K562 (cell line): ENCODE results near the gene ST6GAL1. TPM values are rescaled to one million over a fixed set of nuclear protein-coding genes. Genes with fewer than 3 reads are reported as not detected.

ENCODE experiments used
- ATAC-seq: fragments of 200-7000 bp; cut with Tn5 transposase; 3 replicates; pipeline ENCODE4 v1.9.1; 2020; ENCODE audit warnings: moderate library complexity
- BruUV-seq: library from RNA; stranded (reverse); fragments of 400-500 nt; replicated peaks from 2 replicates; lab custom pipeline; 2021; lab: Mats Ljungman, UMichigan
- CTCF ChIA-PET: fragments of 300-600 bp; formaldehyde crosslinking; extraction: SDS; loops from one replicate; lab custom pipeline; 2021; ENCODE audit warnings: low intra/inter-chr PET ratio; lab: Yijun Ruan, JAX
- POLR2A ChIA-PET: fragments of 300-600, 350-650 bp; sonication (Branson Sonifier 250); formaldehyde crosslinking; extraction: SDS; loops from one replicate; lab custom pipeline; 2021; ENCODE audit warnings: antibody characterized with exemption, inconsistent platforms; lab: Yijun Ruan, JAX
- DNase-seq, 4 experiments: peaks; one replicate each; pipeline versions ENCODE4 v3.0.0 to v3.0.0-alpha.2; 2011 to 2018; ENCODE audit warnings: low spot score in 3 of 4, mixed read lengths in 3 of 4; ENCODE audit errors: extremely low read depth in 1 of 4
- FAIRE-seq: peaks from 2 replicates; lab custom pipeline; 2011; peaks lifted over from hg19 to GRCh38; lab: Jason Lieb, UNC
- H2AFZ ChIP-seq: 2 replicates; pipeline ENCODE4 v1.6.0; 2011; ENCODE audit warnings: low read depth, low read length, control low read depth, inconsistent platforms
- H3K27ac ChIP-seq: fragments of 200-600 bp; 3 replicates; pipeline ENCODE4 v1.8.0; 2011; ENCODE audit warnings: low read depth, mild to moderate bottlenecking, control low read depth, inconsistent platforms, low read length, moderate library complexity, mixed read lengths; ENCODE audit errors: extremely low read depth
- H3K27me3 ChIP-seq, 2 experiments: fragments of 300-600 bp in 1 of 2; 2 replicates in 1 of 2; 3 replicates in 1 of 2; pipeline versions ENCODE4 v1.6.0 to v1.8.0; 2011; ENCODE audit warnings: inconsistent platforms in 2 of 2, low read length in 2 of 2, mild to moderate bottlenecking in 1 of 2, mixed read lengths in 1 of 2, moderate library complexity in 1 of 2; ENCODE audit not compliant: control insufficient read depth in 2 of 2, insufficient read depth in 2 of 2
- H3K36me3 ChIP-seq: fragments of 300-600 bp; 3 replicates; pipeline ENCODE4 v1.8.0; 2011; ENCODE audit warnings: mild to moderate bottlenecking, low read length, inconsistent platforms; ENCODE audit not compliant: control insufficient read depth, insufficient read depth
- H3K4me1 ChIP-seq, 2 experiments: fragments of 200-600 bp in 1 of 2; replicated peaks in 1 of 2; 2 replicates in 1 of 2; 3 replicates in 1 of 2; pipeline versions ENCODE4 v1.5.1 to v1.8.0; 2011; ENCODE audit warnings: inconsistent platforms in 2 of 2, low read length in 2 of 2, mild to moderate bottlenecking in 1 of 2, mixed read lengths in 1 of 2, moderate library complexity in 1 of 2; ENCODE audit not compliant: control insufficient read depth in 2 of 2, insufficient read depth in 2 of 2
- H3K4me2 ChIP-seq: 2 replicates; pipeline ENCODE4 v1.6.1; 2011; ENCODE audit warnings: low read length, control low read depth, inconsistent platforms, mixed read lengths; ENCODE audit not compliant: insufficient read depth
- H3K4me3 ChIP-seq: fragments of 200-600 bp; sonication (generic), shearing (Covaris generic); 2 replicates; pipeline ENCODE4 v1.5.1; 2016; ENCODE audit warnings: control low read depth, inconsistent platforms
- H3K79me2 ChIP-seq: fragments of 200-600 bp; 3 replicates; pipeline ENCODE4 v1.8.0; 2011; ENCODE audit warnings: low read length, inconsistent platforms; ENCODE audit not compliant: control insufficient read depth, insufficient read depth
- H3K9ac ChIP-seq, 2 experiments: 2 replicates each; pipeline versions ENCODE4 v1.6.0 to v1.6.1; 2011; ENCODE audit warnings: low read depth in 2 of 2, low read length in 2 of 2, control low read depth in 1 of 2, inconsistent platforms in 1 of 2, mild to moderate bottlenecking in 1 of 2, mixed read lengths in 1 of 2; ENCODE audit not compliant: insufficient read depth in 1 of 2
- H3K9me1 ChIP-seq: one replicate; pipeline ENCODE4 v1.6.0; 2011; ENCODE audit warnings: inconsistent platforms, mild to moderate bottlenecking, low read length, moderate library complexity; ENCODE audit not compliant: control insufficient read depth, insufficient read depth
- H3K9me3 ChIP-seq: replicated peaks from 2 replicates; pipeline ENCODE4 v1.5.1; 2011; ENCODE audit warnings: low read depth, low read length, inconsistent platforms; ENCODE audit not compliant: control insufficient read depth, insufficient read depth
- H4K20me1 ChIP-seq: replicated peaks from 2 replicates; pipeline ENCODE4 v1.6.1; 2011; ENCODE audit warnings: low read length, inconsistent platforms, mixed read lengths; ENCODE audit not compliant: control insufficient read depth, insufficient read depth
- TEAD4 ChIP-seq, 2 experiments: sonication (generic) in 1 of 2; formaldehyde crosslinking in 1 of 2; IDR thresholded peaks; 2 replicates each; pipeline versions ENCODE4 v1.6.1 to v1.8.0; 2012 to 2022; ENCODE audit warnings: borderline replicate concordance in 1 of 2, inconsistent platforms in 1 of 2, low read length in 1 of 2, mild to moderate bottlenecking in 1 of 2, missing genetic modification reagents in 1 of 2
- WGBS: fragments of 100-300 bp; shearing (Covaris generic); methylation state at CpG from one replicate; pipeline ENCODE4 v1.1.6; 2016; ENCODE audit warnings: low coverage, mixed read lengths; ENCODE audit not compliant: insufficient coverage; ENCODE audit errors: missing lambda C conversion rate; 5-methylcytosine and 5-hydroxymethylcytosine counted together
- in situ Hi-C: fragments of 300-500 bp; cut with MboI; formaldehyde crosslinking; loops from 4 replicates; pipeline ENCODE4 v1.15.0; 2018; ENCODE audit warnings: inconsistent platforms, mixed read lengths
- intact Hi-C: fragments of 100-400 bp; cut with micrococcal nuclease; formaldehyde crosslinking; loops from 2 replicates; pipeline ENCODE4 v1.14.2; 2022
- polyA plus RNA-seq, 8 experiments: library from polyadenylated mRNA; depleted of rRNA in 4 of 8; stranded (reverse) in 5 of 8; unstranded in 3 of 8; fragments of >200 nt; fragmentation: Nextera tagmentation in 2 of 8; fragmentation: Illumina TruSeq in 1 of 8; extraction: Ambion mirVana in 2 of 8; extraction: Trizol in 1 of 8; gene quantifications; 2 replicates each; pipeline versions ENCODE4 v1.2.1 to v1.2.3, GENCODE V29; 2011 to 2014; ENCODE audit warnings: inconsistent platforms in 1 of 8, missing spikeins in 1 of 8
- total RNA-seq, 7 experiments: library from RNA; depleted of rRNA in 6 of 7; stranded (reverse); fragments of >200 nt in 6 of 7; fragmentation: Illumina TruSeq in 2 of 7; extraction: Trizol in 2 of 7; gene quantifications; 2 replicates each; pipeline versions ENCODE4 v1.2.1 to v1.2.3, GENCODE V29; 2011 to 2021; ENCODE audit warnings: low replicate concordance in 1 of 7
- TF ChIP-seq, protein P1 (sequence below): fragments of 200-400 bp; formaldehyde crosslinking; IDR thresholded peaks from 2 replicates; pipeline ENCODE4 v1.6.1; 2017; ENCODE audit warnings: mild to moderate bottlenecking, low read depth, low read length, moderate library complexity

Gene ST6GAL1
- total and polyA plus RNA-seq, 9 of the 15 experiments (the other 6 are each of a cell fraction or from before 2014, with no cell fraction given) = 31.9 to 145 (median 71.0) TPM

DNA sequence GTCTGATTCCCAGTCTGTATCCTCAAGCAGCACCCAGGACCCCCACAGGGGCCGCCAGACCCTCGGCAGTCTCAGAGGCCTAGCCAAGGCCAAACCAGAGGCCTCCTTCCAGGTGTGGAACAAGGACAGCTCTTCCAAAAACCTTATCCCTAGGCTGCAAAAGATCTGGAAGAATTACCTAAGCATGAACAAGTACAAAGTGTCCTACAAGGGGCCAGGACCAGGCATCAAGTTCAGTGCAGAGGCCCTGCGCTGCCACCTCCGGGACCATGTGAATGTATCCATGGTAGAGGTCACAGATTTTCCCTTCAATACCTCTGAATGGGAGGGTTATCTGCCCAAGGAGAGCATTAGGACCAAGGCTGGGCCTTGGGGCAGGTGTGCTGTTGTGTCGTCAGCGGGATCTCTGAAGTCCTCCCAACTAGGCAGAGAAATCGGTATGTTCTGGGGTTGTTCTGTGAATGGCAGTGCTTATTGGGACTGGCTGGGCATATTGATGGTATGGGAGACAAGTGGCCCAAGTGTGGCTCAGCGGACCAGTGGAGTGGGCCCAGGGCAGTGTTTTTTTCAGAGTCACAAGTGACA lies 112.6 kb downstream of the ST6GAL1 start:
- DNase-seq = no peak
- Histone ChIP-seq H3K27me3 (no peaks in the 10 kb centered on the region), H4K20me1 (no peaks in the 10 kb centered on the region), H3K4me2 (no peak overlapping the region), H3K9me3 (no peaks in the 10 kb centered on the region), H3K27ac (no peak overlapping the region), H3K9ac (no peak overlapping the region), H3K79me2 (peaks cover 21% of the 10 kb centered on the region), H3K36me3 (peaks cover 74% of the 10 kb centered on the region), H2AFZ (no peak overlapping the region), H3K4me3 (no peak overlapping the region), H3K9me1 (no peaks in the 10 kb centered on the region), H3K4me1 (peaks cover 18 to 31% of the 10 kb centered on the region in 2 experiments)
- no TSS peak for BruUV-seq
- FAIRE-seq = no peak
- TF ChIP-seq, protein P1, sequence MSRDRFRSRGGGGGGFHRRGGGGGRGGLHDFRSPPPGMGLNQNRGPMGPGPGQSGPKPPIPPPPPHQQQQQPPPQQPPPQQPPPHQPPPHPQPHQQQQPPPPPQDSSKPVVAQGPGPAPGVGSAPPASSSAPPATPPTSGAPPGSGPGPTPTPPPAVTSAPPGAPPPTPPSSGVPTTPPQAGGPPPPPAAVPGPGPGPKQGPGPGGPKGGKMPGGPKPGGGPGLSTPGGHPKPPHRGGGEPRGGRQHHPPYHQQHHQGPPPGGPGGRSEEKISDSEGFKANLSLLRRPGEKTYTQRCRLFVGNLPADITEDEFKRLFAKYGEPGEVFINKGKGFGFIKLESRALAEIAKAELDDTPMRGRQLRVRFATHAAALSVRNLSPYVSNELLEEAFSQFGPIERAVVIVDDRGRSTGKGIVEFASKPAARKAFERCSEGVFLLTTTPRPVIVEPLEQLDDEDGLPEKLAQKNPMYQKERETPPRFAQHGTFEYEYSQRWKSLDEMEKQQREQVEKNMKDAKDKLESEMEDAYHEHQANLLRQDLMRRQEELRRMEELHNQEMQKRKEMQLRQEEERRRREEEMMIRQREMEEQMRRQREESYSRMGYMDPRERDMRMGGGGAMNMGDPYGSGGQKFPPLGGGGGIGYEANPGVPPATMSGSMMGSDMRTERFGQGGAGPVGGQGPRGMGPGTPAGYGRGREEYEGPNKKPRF = no peak
- TF ChIP-seq TEAD4 (IDR thresholded peaks at IDR 0.05; ENCODE audit: low read length) = no peak
- TF ChIP-seq TEAD4 (CRISPR knock-in tag; IDR thresholded peaks at IDR 0.05; ENCODE audit: borderline replicate concordance) = 0 out of 2 replicates have a peak, but pooled peaks have one; percentile 52
- intact Hi-C loops (loop anchor here (5.0 kb wide), 1 partner anchor 46 kb away; no protein-coding TSS in a partner anchor), in situ Hi-C loops (no loop called here)
- ChIA-PET CTCF (no interaction called here), POLR2A (no interaction called here)
- ATAC-seq = no peak
- 95% methylated on average over 8 of the region's 8 CpGs for WGBS
